ENCODE results near the gene SPEF2. TPM values are rescaled to one million over a fixed set of nuclear protein-coding genes. Genes with fewer than 3 reads are reported as not detected.

SPEF2 gene
- total and polyA plus RNA-seq, 2 donors: 5.5 to 8.6 TPM

- H3K9me3 ChIP-seq (ENCODE audit: control insufficient read depth in 2 of 2, insufficient read depth in 1 of 2, low read length in 1 of 2): no peaks in the 10 kb centered on the region
- no peak for DNase-seq (ENCODE audit: low read depth in 6 of 9, low spot score in 9 of 9)
- H3K36me3 ChIP-seq (ENCODE audit: control insufficient read depth in 2 of 2, insufficient read depth in 2 of 2, low read length in 1 of 2): no peaks in the 10 kb centered on the region
- H3K4me1 ChIP-seq (ENCODE audit: control insufficient read depth in 2 of 2, insufficient read depth in 2 of 2, low read length in 2 of 2): no peaks in the 10 kb centered on the region
- WGBS: 92% methylated on average over 1 of the region's 1 CpG
- no peak overlapping the region for H3K4me3 ChIP-seq (ENCODE audit: low read length in 2 of 2)
- no peaks in the 10 kb centered on the region for H3K27me3 ChIP-seq (ENCODE audit: control insufficient read depth in 2 of 2, insufficient read depth in 1 of 2, low read length in 1 of 2)
- no peak overlapping the region for H3K27ac ChIP-seq (ENCODE audit: low read depth in 1 of 2, low read length in 1 of 2)
Measured at GRCh38 chr5:35754481-35754880, 136.8 kb downstream of the SPEF2 start.

- 96% methylated on average over 5 of the region's 5 CpGs for WGBS
- no peak for DNase-seq (ENCODE audit: low read depth in 6 of 9, low spot score in 9 of 9)
Measured at GRCh38 chr5:35755966-35756365, 138.3 kb downstream of the SPEF2 start.

GRCh38 chr5:35758151-35758724 is 140.6 kb downstream of the SPEF2 start:
- Histone ChIP-seq H3K4me3 (ENCODE audit: low read length in 2 of 2) (no peak overlapping the region), H3K36me3 (ENCODE audit: control insufficient read depth in 2 of 2, insufficient read depth in 2 of 2, low read length in 1 of 2) (no peaks in the 10 kb centered on the region), H3K27me3 (ENCODE audit: control insufficient read depth in 2 of 2, insufficient read depth in 1 of 2, low read length in 1 of 2) (no peaks in the 10 kb centered on the region), H3K9me3 (ENCODE audit: control insufficient read depth in 2 of 2, insufficient read depth in 1 of 2, low read length in 1 of 2) (no peaks in the 10 kb centered on the region), H3K4me1 (ENCODE audit: control insufficient read depth in 2 of 2, insufficient read depth in 2 of 2, low read length in 2 of 2) (no peaks in the 10 kb centered on the region), H3K27ac (ENCODE audit: low read depth in 1 of 2, low read length in 1 of 2) (no peak overlapping the region)
- DNase-seq (ENCODE audit: low read depth in 6 of 9, low spot score in 9 of 9): no peak
- WGBS: 84% methylated on average over 5 of the region's 5 CpGs

More at GRCh38 chr5:35755966-35756365, 138.3 kb downstream of the SPEF2 start:
- no peaks in the 10 kb centered on the region for H3K4me1 ChIP-seq (ENCODE audit: control insufficient read depth in 2 of 2, insufficient read depth in 2 of 2, low read length in 2 of 2)
- H3K36me3 ChIP-seq (ENCODE audit: control insufficient read depth in 2 of 2, insufficient read depth in 2 of 2, low read length in 1 of 2): no peaks in the 10 kb centered on the region
- no peak overlapping the region for H3K4me3 ChIP-seq (ENCODE audit: low read length in 2 of 2)
- no peaks in the 10 kb centered on the region for H3K27me3 ChIP-seq (ENCODE audit: control insufficient read depth in 2 of 2, insufficient read depth in 1 of 2, low read length in 1 of 2)
- no peaks in the 10 kb centered on the region for H3K9me3 ChIP-seq (ENCODE audit: control insufficient read depth in 2 of 2, insufficient read depth in 1 of 2, low read length in 1 of 2)
- H3K27ac ChIP-seq (ENCODE audit: low read depth in 1 of 2, low read length in 1 of 2): no peak overlapping the region

- Histone ChIP-seq H3K36me3 (ENCODE audit: control insufficient read depth in 2 of 2, insufficient read depth in 2 of 2, low read length in 1 of 2) (no peaks in the 10 kb centered on the region), H3K27ac (ENCODE audit: low read depth in 1 of 2, low read length in 1 of 2) (no peak overlapping the region)
Measured at GRCh38 chr5:35761541-35761940, 143.9 kb downstream of the SPEF2 start.

GRCh38 chr5:35762368-35762767 is 144.7 kb downstream of the SPEF2 start:
- no peaks in the 10 kb centered on the region for H3K36me3 ChIP-seq (ENCODE audit: control insufficient read depth in 2 of 2, insufficient read depth in 2 of 2, low read length in 1 of 2)
- no peaks in the 10 kb centered on the region for H3K9me3 ChIP-seq (ENCODE audit: control insufficient read depth in 2 of 2, insufficient read depth in 1 of 2, low read length in 1 of 2)
- no peaks in the 10 kb centered on the region for H3K27me3 ChIP-seq (ENCODE audit: control insufficient read depth in 2 of 2, insufficient read depth in 1 of 2, low read length in 1 of 2)
- no peaks in the 10 kb centered on the region for H3K4me1 ChIP-seq (ENCODE audit: control insufficient read depth in 2 of 2, insufficient read depth in 2 of 2, low read length in 2 of 2)
- no peak for DNase-seq (ENCODE audit: low read depth in 6 of 9, low spot score in 9 of 9)
- no peak overlapping the region for H3K4me3 ChIP-seq (ENCODE audit: low read length in 2 of 2)
- WGBS: 97% methylated on average over 3 of the region's 3 CpGs
- H3K27ac ChIP-seq (ENCODE audit: low read depth in 1 of 2, low read length in 1 of 2): no peak overlapping the region

More at GRCh38 chr5:35761541-35761940, 143.9 kb downstream of the SPEF2 start:
- H3K4me3 ChIP-seq (ENCODE audit: low read length in 2 of 2): no peak overlapping the region
- H3K4me1 ChIP-seq (ENCODE audit: control insufficient read depth in 2 of 2, insufficient read depth in 2 of 2, low read length in 2 of 2): no peaks in the 10 kb centered on the region
- no peaks in the 10 kb centered on the region for H3K9me3 ChIP-seq (ENCODE audit: control insufficient read depth in 2 of 2, insufficient read depth in 1 of 2, low read length in 1 of 2)
- DNase-seq (ENCODE audit: low read depth in 6 of 9, low spot score in 9 of 9): no peak
- 60% methylated on average over 4 of the region's 4 CpGs for WGBS
- H3K27me3 ChIP-seq (ENCODE audit: control insufficient read depth in 2 of 2, insufficient read depth in 1 of 2, low read length in 1 of 2): no peaks in the 10 kb centered on the region

- DNase-seq (ENCODE audit: low read depth in 6 of 9, low spot score in 9 of 9): no peak
- Histone ChIP-seq H3K36me3 (ENCODE audit: control insufficient read depth in 2 of 2, insufficient read depth in 2 of 2, low read length in 1 of 2) (no peaks in the 10 kb centered on the region), H3K27ac (ENCODE audit: low read depth in 1 of 2, low read length in 1 of 2) (no peak overlapping the region), H3K9me3 (ENCODE audit: control insufficient read depth in 2 of 2, insufficient read depth in 1 of 2, low read length in 1 of 2) (no peaks in the 10 kb centered on the region), H3K4me1 (ENCODE audit: control insufficient read depth in 2 of 2, insufficient read depth in 2 of 2, low read length in 2 of 2) (no peaks in the 10 kb centered on the region), H3K4me3 (ENCODE audit: low read length in 2 of 2) (no peak overlapping the region), H3K27me3 (ENCODE audit: control insufficient read depth in 2 of 2, insufficient read depth in 1 of 2, low read length in 1 of 2) (no peaks in the 10 kb centered on the region)
- 96% methylated on average over 1 of the region's 1 CpG for WGBS
Measured at GRCh38 chr5:35765921-35766320, 148.3 kb downstream of the SPEF2 start.

- H3K27me3 ChIP-seq (ENCODE audit: control insufficient read depth in 2 of 2, insufficient read depth in 1 of 2, low read length in 1 of 2): no peaks in the 10 kb centered on the region
- 97% methylated on average over 6 of the region's 6 CpGs for WGBS
- H3K27ac ChIP-seq (ENCODE audit: low read depth in 1 of 2, low read length in 1 of 2): no peak overlapping the region
Measured at GRCh38 chr5:35771300-35771699, 153.6 kb downstream of the SPEF2 start.

GRCh38 chr5:35771839-35772238 is 154.2 kb downstream of the SPEF2 start:
- Histone ChIP-seq H3K9me3 (ENCODE audit: control insufficient read depth in 2 of 2, insufficient read depth in 1 of 2, low read length in 1 of 2) (no peaks in the 10 kb centered on the region), H3K36me3 (ENCODE audit: control insufficient read depth in 2 of 2, insufficient read depth in 2 of 2, low read length in 1 of 2) (no peaks in the 10 kb centered on the region), H3K4me3 (ENCODE audit: low read length in 2 of 2) (no peak overlapping the region), H3K27me3 (ENCODE audit: control insufficient read depth in 2 of 2, insufficient read depth in 1 of 2, low read length in 1 of 2) (no peaks in the 10 kb centered on the region), H3K4me1 (ENCODE audit: control insufficient read depth in 2 of 2, insufficient read depth in 2 of 2, low read length in 2 of 2) (peaks cover 0 to 2% of the 10 kb centered on the region in 2 donors), H3K27ac (ENCODE audit: low read depth in 1 of 2, low read length in 1 of 2) (no peak overlapping the region)
- DNase-seq (ENCODE audit: low read depth in 6 of 9, low spot score in 9 of 9): no peak
- 61% methylated on average over 2 of the region's 2 CpGs for WGBS

More at GRCh38 chr5:35771300-35771699, 153.6 kb downstream of the SPEF2 start:
- no peak for DNase-seq (ENCODE audit: low read depth in 6 of 9, low spot score in 9 of 9)
- Histone ChIP-seq H3K4me1 (ENCODE audit: control insufficient read depth in 2 of 2, insufficient read depth in 2 of 2, low read length in 2 of 2) (no peaks in the 10 kb centered on the region), H3K4me3 (ENCODE audit: low read length in 2 of 2) (no peak overlapping the region), H3K36me3 (ENCODE audit: control insufficient read depth in 2 of 2, insufficient read depth in 2 of 2, low read length in 1 of 2) (no peaks in the 10 kb centered on the region), H3K9me3 (ENCODE audit: control insufficient read depth in 2 of 2, insufficient read depth in 1 of 2, low read length in 1 of 2) (no peaks in the 10 kb centered on the region)

GRCh38 chr5:35773967-35774366 is 156.3 kb downstream of the SPEF2 start:
- peaks cover 5 to 8% of the 10 kb centered on the region in 2 donors for H3K4me1 ChIP-seq (ENCODE audit: control insufficient read depth in 2 of 2, insufficient read depth in 2 of 2, low read length in 2 of 2)
- H3K9me3 ChIP-seq (ENCODE audit: control insufficient read depth in 2 of 2, insufficient read depth in 1 of 2, low read length in 1 of 2): no peaks in the 10 kb centered on the region
- H3K27me3 ChIP-seq (ENCODE audit: control insufficient read depth in 2 of 2, insufficient read depth in 1 of 2, low read length in 1 of 2): no peaks in the 10 kb centered on the region
- no peak for DNase-seq (ENCODE audit: low read depth in 6 of 9, low spot score in 9 of 9)
- WGBS: 96% methylated on average over 6 of the region's 6 CpGs
- no peaks in the 10 kb centered on the region for H3K36me3 ChIP-seq (ENCODE audit: control insufficient read depth in 2 of 2, insufficient read depth in 2 of 2, low read length in 1 of 2)
- H3K27ac ChIP-seq (ENCODE audit: low read depth in 1 of 2, low read length in 1 of 2): no peak overlapping the region
- no peak overlapping the region for H3K4me3 ChIP-seq (ENCODE audit: low read length in 2 of 2)

Measured in thymus (tissue), 11 donors.